Measurements from ENCODE around the gene SNPH.

- no peak for TF ChIP-seq TEAD4 (IDR thresholded peaks at IDR 0.05)
- TF ChIP-seq CREB1 (IDR thresholded peaks at IDR 0.05; ENCODE audit: low read depth), result no peak
- TF ChIP-seq MAX (IDR thresholded peaks at IDR 0.05), result no peak
- no peak for TF ChIP-seq YY1 (IDR thresholded peaks at IDR 0.05; ENCODE audit: low read depth)
- TF ChIP-seq REST (IDR thresholded peaks at IDR 0.05; ENCODE audit: low read depth), result no peak
- no peak for TF ChIP-seq EP300 (IDR thresholded peaks at IDR 0.05; ENCODE audit: borderline replicate concordance)
- no peak for TF ChIP-seq CEBPB (IDR thresholded peaks at IDR 0.05)
- TF ChIP-seq USF1 (IDR thresholded peaks at IDR 0.05), result no peak
- TF ChIP-seq RAD21 (IDR thresholded peaks at IDR 0.05; ENCODE audit: low read depth), result no peak
- no peak for TF ChIP-seq EGR1 (IDR thresholded peaks at IDR 0.05)
- no peak for TF ChIP-seq FOXM1 (IDR thresholded peaks at IDR 0.05; ENCODE audit: borderline replicate concordance, low read depth)
Observed at GRCh38 chr20:1294497-1294896, 28.4 kb downstream of the SNPH start.

All from Ishikawa (cell line).